Neural cell (in vitro differentiated cells): ENCODE results near the gene KLHL22. TPM values are rescaled to one million over a fixed set of nuclear protein-coding genes. Genes with fewer than 3 reads are reported as not detected.

ENCODE experiments used
- H2AFZ ChIP-seq: fragments of 200-600, 300-800 bp; sonication (generic), shearing (Covaris generic); 2 replicates; pipeline ENCODE4 v1.6.0; 2014; ENCODE audit warnings: low read depth, mild to moderate bottlenecking, antibody characterized with exemption, low read length, moderate library complexity
- H3F3A ChIP-seq: fragments of 200-600 bp; shearing (Covaris generic); 2 replicates; pipeline ENCODE4 v1.6.1; 2016; ENCODE audit warnings: mild to moderate bottlenecking, moderate library complexity, mixed read lengths, antibody characterized with exemption, low read length; ENCODE audit not compliant: insufficient read depth, poor library complexity, severe bottlenecking
- H3K27ac ChIP-seq: fragments of 200-600, 300-800 bp; sonication (generic), shearing (Covaris generic); 2 replicates; pipeline ENCODE4 v1.5.1; 2014; ENCODE audit warnings: mild to moderate bottlenecking, low read length, moderate library complexity
- H3K27me3 ChIP-seq: fragments of 300-800, 200-600 bp; sonication (generic), shearing (Covaris generic); 2 replicates; pipeline ENCODE4 v1.6.0; 2014; ENCODE audit warnings: mild to moderate bottlenecking, low read depth, low read length, moderate library complexity; ENCODE audit not compliant: insufficient read depth
- H3K36me3 ChIP-seq: fragments of 300-800, 200-600 bp; sonication (generic), shearing (Covaris generic); 2 replicates; pipeline ENCODE4 v1.5.1; 2014; ENCODE audit warnings: mild to moderate bottlenecking, antibody characterized with exemption, low read length, moderate library complexity; ENCODE audit not compliant: insufficient read depth
- H3K4me2 ChIP-seq: fragments of 300-800, 200-600 bp; sonication (generic), shearing (Covaris generic); 2 replicates; pipeline ENCODE4 v1.6.0; 2014; ENCODE audit warnings: mild to moderate bottlenecking, low read length
- H3K4me3 ChIP-seq: fragments of 300-800, 200-600 bp; sonication (generic), shearing (Covaris generic); 2 replicates; pipeline ENCODE4 v1.5.1; 2014; ENCODE audit warnings: mild to moderate bottlenecking, low read length, moderate library complexity
- H3K79me2 ChIP-seq: fragments of 200-600 bp; shearing (Covaris generic); replicated peaks from 2 replicates; pipeline ENCODE4 v1.6.0; 2014; ENCODE audit warnings: mild to moderate bottlenecking, low read length, moderate library complexity; ENCODE audit not compliant: insufficient read depth
- H3K9ac ChIP-seq: fragments of 300-800, 200-600 bp; sonication (generic), shearing (Covaris generic); 2 replicates; pipeline ENCODE4 v1.6.1; 2016; ENCODE audit warnings: mild to moderate bottlenecking, low read length, mixed read lengths
- H3K9me2 ChIP-seq: fragments of 200-600 bp; shearing (Covaris generic); 2 replicates; pipeline ENCODE4 v1.6.1; 2016; ENCODE audit warnings: mild to moderate bottlenecking, low read length, mixed read lengths; ENCODE audit not compliant: insufficient read depth
- H3K9me3 ChIP-seq: fragments of 200-600, 300-800 bp; sonication (generic), shearing (Covaris generic); 2 replicates; pipeline ENCODE4 v1.6.1; 2016; ENCODE audit warnings: mild to moderate bottlenecking, mixed run types, low read length, moderate library complexity, mixed read lengths
- H4K20me1 ChIP-seq: fragments of 200-600 bp; shearing (Covaris generic); 2 replicates; pipeline ENCODE4 v1.6.1; 2016; ENCODE audit warnings: mild to moderate bottlenecking, mixed run types; ENCODE audit not compliant: insufficient read depth
- CTCF ChIP-seq: fragments of 450-650 bp; IDR thresholded peaks from 2 replicates; pipeline ENCODE4 v1.5.1; 2014; ENCODE audit warnings: antibody characterized with exemption, mild to moderate bottlenecking, moderate library complexity; ENCODE audit not compliant: poor library complexity, severe bottlenecking
- EP300 ChIP-seq: fragments of 450-650 bp; conservative IDR thresholded peaks from 2 replicates; pipeline ENCODE4 v1.6.1; 2014; ENCODE audit warnings: antibody characterized with exemption, mild to moderate bottlenecking, moderate library complexity; ENCODE audit not compliant: poor library complexity, severe bottlenecking
- EZH2 ChIP-seq: fragments of 200-600, 300-800 bp; shearing (Covaris generic), sonication (generic); IDR thresholded peaks from 2 replicates; pipeline ENCODE4 v1.6.1; 2014; ENCODE audit warnings: antibody characterized with exemption, low read length, borderline replicate concordance, mild to moderate bottlenecking; ENCODE audit not compliant: insufficient read depth, poor library complexity, severe bottlenecking
- MXI1 ChIP-seq: fragments of 450-650 bp; conservative IDR thresholded peaks from 2 replicates; pipeline ENCODE4 v1.6.1; 2014; ENCODE audit warnings: antibody characterized with exemption, mild to moderate bottlenecking; ENCODE audit not compliant: poor library complexity, severe bottlenecking
- POLR2AphosphoS5 ChIP-seq: IDR thresholded peaks from 2 replicates; pipeline ENCODE4 v1.6.1; 2012
- RAD21 ChIP-seq: fragments of 450-650 bp; conservative IDR thresholded peaks from 2 replicates; pipeline ENCODE4 v1.6.1; 2014; ENCODE audit warnings: antibody characterized with exemption, mild to moderate bottlenecking, moderate library complexity
- REST ChIP-seq: IDR thresholded peaks from 2 replicates; pipeline ENCODE4 v1.6.1; 2012; ENCODE audit warnings: borderline replicate concordance
- SMC3 ChIP-seq: fragments of 450-650 bp; conservative IDR thresholded peaks from 2 replicates; pipeline ENCODE4 v1.6.1; 2014; ENCODE audit warnings: antibody characterized with exemption, mild to moderate bottlenecking, moderate library complexity; ENCODE audit not compliant: poor library complexity
- TAF1 ChIP-seq: IDR thresholded peaks from 2 replicates; pipeline ENCODE4 v1.6.1; 2012; ENCODE audit warnings: low read depth
- polyA plus RNA-seq: library from polyadenylated mRNA; depleted of rRNA; stranded (reverse); fragments of >200 nt; gene quantifications from 2 replicates; pipeline ENCODE4 v1.2.3, GENCODE V29; 2014

KLHL22 gene
- polyA plus RNA-seq, 1 donor from 2014 or later, result 59.5 TPM

DNA sequence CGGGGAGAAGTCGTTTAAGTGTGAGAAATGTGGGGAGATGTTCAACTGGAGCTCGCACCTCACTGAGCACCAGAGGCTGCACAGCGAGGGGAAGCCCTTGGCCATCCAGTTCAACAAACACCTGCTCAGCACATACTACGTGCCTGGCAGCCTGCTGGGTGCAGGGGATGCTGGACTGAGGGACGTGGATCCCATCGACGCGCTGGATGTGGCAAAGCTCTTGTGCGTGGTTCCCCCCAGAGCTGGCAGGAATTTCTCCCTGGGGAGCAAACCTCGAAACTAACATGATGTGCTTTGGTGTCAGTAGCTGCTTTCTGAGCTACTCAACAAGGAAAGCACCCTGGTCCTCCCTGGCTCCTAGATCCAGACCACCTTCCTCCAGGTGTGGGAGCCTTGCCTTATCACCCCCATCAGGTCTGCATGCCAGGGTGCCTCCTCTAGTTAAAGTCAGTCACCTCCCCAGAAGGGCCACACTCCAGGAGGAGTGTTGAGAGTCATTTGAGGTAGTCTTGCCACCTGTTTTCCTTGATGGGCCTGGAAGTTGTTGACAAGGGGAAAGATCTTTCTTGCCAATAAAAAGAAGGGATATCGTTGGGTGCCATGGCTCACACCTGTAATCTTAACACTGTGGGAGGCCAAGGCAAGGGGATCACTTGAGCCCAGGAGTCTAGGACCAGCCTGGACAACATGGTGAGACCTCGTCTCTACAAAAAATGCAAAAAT, 88.7 kb downstream of the KLHL22 start:
- Histone ChIP-seq H3K36me3 (no peaks in the 10 kb centered on the region), H3K9me3 (no peaks in the 10 kb centered on the region), H4K20me1 (no peaks in the 10 kb centered on the region), H3K4me3 (no peak overlapping the region), H3K9ac (no peak overlapping the region), H3K79me2 (no peaks in the 10 kb centered on the region), H3F3A (no peaks in the 10 kb centered on the region), H3K27ac (no peak overlapping the region), H2AFZ (no peak overlapping the region), H3K27me3 (no peaks in the 10 kb centered on the region), H3K4me2 (no peak overlapping the region), H3K9me2 (no peaks in the 10 kb centered on the region)
- no peak for TF ChIP-seq EP300

GRCh38 chr22:20405931-20406685, 89.5 kb downstream of the KLHL22 start:
- H3K36me3 ChIP-seq, result no peaks in the 10 kb centered on the region
- H3F3A ChIP-seq, result no peaks in the 10 kb centered on the region
- H3K4me2 ChIP-seq, result no peak overlapping the region
- no peak overlapping the region for H2AFZ ChIP-seq
- H3K9me3 ChIP-seq, result no peaks in the 10 kb centered on the region
- H3K9ac ChIP-seq, result no peak overlapping the region
- H3K27ac ChIP-seq, result no peak overlapping the region
- H3K4me3 ChIP-seq, result no peak overlapping the region
- H3K27me3 ChIP-seq, result no peaks in the 10 kb centered on the region
- H3K9me2 ChIP-seq, result no peaks in the 10 kb centered on the region
- no peaks in the 10 kb centered on the region for H4K20me1 ChIP-seq
- no peaks in the 10 kb centered on the region for H3K79me2 ChIP-seq
- TF ChIP-seq TAF1 (no peak), SMC3 (no peak), POLR2AphosphoS5 (no peak), MXI1 (no peak), CTCF (no peak), EP300 (no peak), EZH2 (no peak), REST (no peak), RAD21 (no peak)
